ENCODE data around the gene KIAA1614.

The KIAA1614 gene

GRCh38 chr1:180921891-180922630 lies 9.4 kb downstream of the KIAA1614 start:
- H3K9me3 ChIP-seq (replicated peaks; ENCODE audit: insufficient read depth, low read length): no peaks in the 10 kb centered on the region
- H3K9me2 ChIP-seq (replicated peaks; ENCODE audit: insufficient read depth, low read length): no peaks in the 10 kb centered on the region
- H3K4me1 ChIP-seq (ENCODE audit: low read length): peaks cover 5% of the 10 kb centered on the region; the same call in 1 of the 2 replicates
- H3K27me3 ChIP-seq (replicated peaks; ENCODE audit: insufficient read depth, low read length): no peaks in the 10 kb centered on the region
- no peak overlapping the region for H3K9ac ChIP-seq (ENCODE audit: low read length)
- no peaks in the 10 kb centered on the region for H4K20me1 ChIP-seq (ENCODE audit: insufficient read depth, low read length)
- H3K4me2 ChIP-seq (ENCODE audit: low read depth, low read length): no peak overlapping the region
- no peaks in the 10 kb centered on the region for H3K36me3 ChIP-seq (replicated peaks; ENCODE audit: insufficient read depth, low read length)
- H3K27ac ChIP-seq (ENCODE audit: low read length): no peak overlapping the region
- H3K79me2 ChIP-seq (ENCODE audit: low read length): no peaks in the 10 kb centered on the region
- no peaks in the 10 kb centered on the region for H3F3A ChIP-seq (ENCODE audit: insufficient read depth, low read length)
- H2AFZ ChIP-seq (ENCODE audit: low read length): no peak overlapping the region
- TF ChIP-seq EZH2phosphoT487 (IDR thresholded peaks at IDR 0.05; ENCODE audit: low read length): no peak
- no peak for TF ChIP-seq EZH2 (optimal IDR thresholded peaks at IDR 0.05; ENCODE audit: low read depth, low read length)
- TF ChIP-seq CTCF (IDR thresholded peaks at IDR 0.05; ENCODE audit: low read length): no peak
- no peak overlapping the region for H3K4me3 ChIP-seq (ENCODE audit: low read length)
- DNase-seq: no peak

- no peak for TF ChIP-seq CTCF (IDR thresholded peaks at IDR 0.05; ENCODE audit: low read length)
- no peak for TF ChIP-seq EZH2 (optimal IDR thresholded peaks at IDR 0.05; ENCODE audit: low read depth, low read length)
- TF ChIP-seq EZH2phosphoT487 (IDR thresholded peaks at IDR 0.05; ENCODE audit: low read length): no peak
- no peak overlapping the region for H3K27ac ChIP-seq (ENCODE audit: low read length)
- no peak for DNase-seq
- H2AFZ ChIP-seq (ENCODE audit: low read length): no peak overlapping the region
- H3K4me1 ChIP-seq (ENCODE audit: low read length): peaks cover 5% of the 10 kb centered on the region; the same call in 1 of the 2 replicates
- H3K9me2 ChIP-seq (replicated peaks; ENCODE audit: insufficient read depth, low read length): no peaks in the 10 kb centered on the region
- H3F3A ChIP-seq (ENCODE audit: insufficient read depth, low read length): no peaks in the 10 kb centered on the region
- H3K9ac ChIP-seq (ENCODE audit: low read length): no peak overlapping the region
- no peaks in the 10 kb centered on the region for H3K36me3 ChIP-seq (replicated peaks; ENCODE audit: insufficient read depth, low read length)
- H3K4me3 ChIP-seq (ENCODE audit: low read length): no peak overlapping the region
- H3K9me3 ChIP-seq (replicated peaks; ENCODE audit: insufficient read depth, low read length): no peaks in the 10 kb centered on the region
- H3K27me3 ChIP-seq (replicated peaks; ENCODE audit: insufficient read depth, low read length): no peaks in the 10 kb centered on the region
- H3K4me2 ChIP-seq (ENCODE audit: low read depth, low read length): no peak overlapping the region
- no peaks in the 10 kb centered on the region for H3K79me2 ChIP-seq (ENCODE audit: low read length)
- H4K20me1 ChIP-seq (ENCODE audit: insufficient read depth, low read length): no peaks in the 10 kb centered on the region
These were observed 9.9 kb downstream of the KIAA1614 start for GRCh38 chr1:180922631-180923015.

- H3K36me3 ChIP-seq (replicated peaks; ENCODE audit: insufficient read depth, low read length): no peaks in the 10 kb centered on the region
- peaks cover 2% of the 10 kb centered on the region; the same call in 1 of the 2 replicates for H3K4me1 ChIP-seq (ENCODE audit: low read length)
- no peaks in the 10 kb centered on the region for H3K9me3 ChIP-seq (replicated peaks; ENCODE audit: insufficient read depth, low read length)
- no peaks in the 10 kb centered on the region for H3K79me2 ChIP-seq (ENCODE audit: low read length)
- H2AFZ ChIP-seq (ENCODE audit: low read length): no peak overlapping the region
- H4K20me1 ChIP-seq (ENCODE audit: insufficient read depth, low read length): no peaks in the 10 kb centered on the region
- no peak overlapping the region for H3K4me2 ChIP-seq (ENCODE audit: low read depth, low read length)
- H3K9me2 ChIP-seq (replicated peaks; ENCODE audit: insufficient read depth, low read length): no peaks in the 10 kb centered on the region
- DNase-seq: no peak
- TF ChIP-seq EZH2phosphoT487 (IDR thresholded peaks at IDR 0.05; ENCODE audit: low read length): no peak
- TF ChIP-seq CTCF (IDR thresholded peaks at IDR 0.05; ENCODE audit: low read length): no peak
- H3K27me3 ChIP-seq (replicated peaks; ENCODE audit: insufficient read depth, low read length): no peaks in the 10 kb centered on the region
- no peak overlapping the region for H3K4me3 ChIP-seq (ENCODE audit: low read length)
- H3K27ac ChIP-seq (ENCODE audit: low read length): no peak overlapping the region
- no peak overlapping the region for H3K9ac ChIP-seq (ENCODE audit: low read length)
- H3F3A ChIP-seq (ENCODE audit: insufficient read depth, low read length): no peaks in the 10 kb centered on the region
These were observed 10.5 kb downstream of the KIAA1614 start for GRCh38 chr1:180923021-180923841.

All from MM.1S (cell line).